ENCODE data around the gene HLA-DRB1.
"Not testable (repeated sequence)": the region's sequence is repeated elsewhere in the genome, so short reads cannot be mapped to it uniquely, and the experiment has no call there.

Gene HLA-DRB1

DNA sequence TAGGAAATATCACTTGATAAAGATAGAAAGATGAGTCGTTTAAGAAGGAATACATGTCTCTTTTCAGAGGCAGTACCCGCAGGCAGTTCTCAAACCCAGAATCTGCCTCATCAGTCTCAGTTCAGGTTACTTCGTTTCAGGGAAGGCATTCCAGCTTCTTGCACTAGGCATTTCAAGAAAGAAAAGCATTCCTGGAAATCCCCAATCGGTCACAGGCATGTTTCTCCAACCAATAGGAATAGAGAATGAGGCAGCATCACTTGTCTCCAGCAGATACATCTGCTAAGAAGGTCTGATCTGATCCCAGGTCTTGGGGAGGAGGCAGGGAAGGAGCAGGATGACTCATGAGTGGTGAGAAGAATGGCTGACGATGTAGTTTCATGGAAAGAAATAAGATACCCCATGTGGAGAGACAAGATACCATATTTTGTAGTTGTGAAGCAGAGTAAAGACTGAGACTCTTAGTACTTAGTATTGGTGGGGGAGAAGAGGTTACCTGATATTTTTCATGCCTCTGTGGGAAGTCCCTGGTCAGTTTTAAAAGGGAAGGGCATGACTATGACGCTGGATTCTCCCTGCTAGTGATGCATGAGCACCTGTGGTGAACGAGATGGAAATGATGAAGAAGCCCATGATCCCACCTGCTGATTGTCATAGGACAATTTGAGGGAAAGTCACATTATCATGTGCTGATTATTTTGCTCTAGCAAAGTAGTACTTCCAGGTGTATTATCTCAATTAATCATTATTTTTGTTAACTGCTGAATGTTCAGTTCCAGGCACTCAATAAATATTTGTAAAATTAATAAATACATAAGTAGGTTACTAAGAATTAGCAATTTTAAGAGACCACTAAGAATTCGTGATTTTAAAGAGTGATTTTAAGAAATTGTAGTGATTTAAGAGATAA is 20.3 kb upstream of the HLA-DRB1 start:
- DNase-seq (ENCODE audit: low read depth in 2 of 2): peak in 1 of 2 donors; percentile 8

DNA sequence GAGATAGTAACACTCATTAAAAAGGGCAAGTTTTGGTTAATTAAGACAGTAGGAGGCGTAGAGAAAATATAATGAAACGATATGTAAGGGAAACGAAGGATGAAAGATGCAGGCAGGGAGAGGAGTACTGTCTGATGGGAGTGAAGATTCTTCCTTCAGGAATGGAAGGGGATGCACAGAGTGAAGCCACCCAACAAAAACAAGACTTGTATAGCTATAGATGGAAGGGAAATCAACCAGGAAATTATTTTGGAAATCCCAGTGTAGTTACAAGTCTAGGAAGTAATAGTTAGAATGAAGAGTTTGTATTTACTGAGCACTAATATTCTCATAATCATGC is 19.7 kb upstream of the HLA-DRB1 start:
- no peak for DNase-seq (ENCODE audit: low read depth in 2 of 2)

DNA sequence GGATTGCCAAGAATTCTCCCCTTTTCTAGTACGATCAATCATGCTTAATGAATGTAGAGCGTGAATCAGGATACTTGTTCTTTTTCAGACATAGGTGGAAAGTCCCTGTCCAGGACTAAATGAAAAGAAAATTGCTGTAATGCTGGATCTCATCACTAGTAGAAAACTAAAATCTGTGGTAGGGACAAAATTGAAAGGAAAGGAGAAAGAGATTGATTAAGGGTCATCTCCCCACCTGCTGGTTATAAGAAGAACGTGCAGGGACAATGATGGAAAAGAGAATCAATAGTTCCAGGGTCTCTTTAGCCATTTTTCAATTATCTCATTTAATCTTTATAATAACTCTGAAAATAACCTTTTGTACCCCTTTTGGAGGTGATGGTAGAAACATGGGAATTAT is 18.7 kb upstream of the HLA-DRB1 start:
- DNase-seq (ENCODE audit: low read depth in 2 of 2): no peak

DNA sequence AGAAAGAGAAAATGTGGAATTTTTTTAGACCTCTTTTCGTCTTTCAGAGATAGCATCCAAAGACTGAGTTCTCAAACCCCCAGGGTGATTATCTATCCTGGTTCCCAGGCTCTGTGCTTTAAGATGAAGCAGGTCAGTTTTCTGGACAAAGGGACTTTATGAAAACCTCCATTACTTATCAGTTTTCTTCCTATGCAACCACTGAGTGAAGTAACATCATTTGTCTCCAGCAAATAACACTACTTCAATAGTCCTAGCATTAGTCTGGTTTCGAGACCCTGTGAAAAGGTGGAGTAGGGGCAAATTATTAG is 18.3 kb upstream of the HLA-DRB1 start:
- no peak for DNase-seq (ENCODE audit: low read depth in 2 of 2)

DNA sequence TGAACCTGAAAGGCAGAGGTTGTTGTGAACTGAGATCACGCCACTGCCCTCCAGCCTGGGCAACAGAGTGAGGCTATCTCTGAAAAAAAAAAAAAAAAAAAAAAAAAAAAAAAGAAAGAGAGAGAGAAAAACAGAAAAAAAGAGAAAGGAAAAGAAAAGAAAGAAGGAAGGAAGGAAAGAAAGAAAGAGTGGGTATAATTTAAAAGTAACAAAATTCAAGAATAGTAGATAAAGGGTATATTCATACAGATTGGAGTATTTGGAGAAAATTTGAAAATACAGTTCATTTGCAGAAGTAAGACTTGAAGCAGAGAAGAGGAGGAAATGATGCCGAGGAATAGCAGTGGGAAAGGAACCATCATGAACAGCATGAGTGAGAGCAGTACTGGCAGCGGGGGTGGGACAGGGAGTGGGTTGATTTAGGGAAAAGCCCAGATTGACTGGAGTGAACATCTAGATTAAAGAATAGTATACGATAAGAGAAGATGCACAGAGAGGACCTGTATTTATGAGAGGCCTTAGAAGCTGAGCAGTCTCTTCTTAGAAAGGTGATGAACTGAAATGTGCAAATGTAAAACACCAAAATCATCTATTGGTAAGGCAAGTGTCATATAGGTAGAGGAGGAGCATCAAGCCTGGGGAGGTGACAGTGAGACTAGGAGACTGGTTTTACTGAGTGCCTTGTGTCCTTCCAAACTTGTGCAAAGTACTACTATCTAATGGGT is 17.8 kb upstream of the HLA-DRB1 start:
- DNase-seq (ENCODE audit: low read depth in 2 of 2): no peak

DNA sequence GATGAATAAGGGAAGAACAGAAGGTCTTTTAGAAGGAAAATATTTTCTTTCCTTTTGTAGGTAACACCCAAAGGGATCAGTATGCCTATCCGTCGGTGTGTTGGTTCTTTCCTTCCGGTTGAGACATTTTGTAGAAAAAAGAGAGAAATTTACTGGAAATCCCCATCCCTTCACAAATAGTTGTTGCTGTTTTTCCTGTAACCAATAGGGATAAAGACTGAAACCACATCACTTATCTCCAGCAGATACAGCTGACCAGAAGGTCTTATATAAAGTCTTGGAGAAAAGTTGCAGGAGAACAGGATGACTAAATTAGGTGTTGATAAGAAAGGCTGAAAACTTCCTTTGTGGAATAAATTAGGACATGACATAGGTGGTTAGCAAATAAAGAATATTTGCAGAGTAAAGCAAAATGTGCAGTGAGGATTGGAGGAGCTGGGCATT is 14.8 kb upstream of the HLA-DRB1 start:
- DNase-seq (ENCODE audit: low read depth in 2 of 2): no peak

DNA sequence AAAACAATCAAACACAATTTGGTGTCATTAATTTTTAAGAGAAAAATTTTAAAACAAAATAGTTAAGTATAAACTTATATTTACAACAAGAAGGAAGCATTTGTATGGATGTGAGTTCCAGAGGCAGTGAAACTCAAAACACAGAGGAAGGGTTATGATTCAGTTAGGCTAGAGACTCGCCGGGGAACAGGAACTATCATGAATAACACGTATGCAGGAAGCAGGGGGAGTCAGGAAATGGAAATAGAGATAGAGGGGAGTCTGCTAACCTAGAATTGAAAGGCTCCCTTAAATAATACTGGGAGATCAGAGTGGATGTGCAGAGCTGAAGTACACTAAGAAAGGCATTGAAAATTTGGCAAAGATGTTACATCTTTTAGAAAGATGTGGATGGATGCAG is 14.2 kb upstream of the HLA-DRB1 start:
- no peak for DNase-seq (ENCODE audit: low read depth in 2 of 2)

DNA sequence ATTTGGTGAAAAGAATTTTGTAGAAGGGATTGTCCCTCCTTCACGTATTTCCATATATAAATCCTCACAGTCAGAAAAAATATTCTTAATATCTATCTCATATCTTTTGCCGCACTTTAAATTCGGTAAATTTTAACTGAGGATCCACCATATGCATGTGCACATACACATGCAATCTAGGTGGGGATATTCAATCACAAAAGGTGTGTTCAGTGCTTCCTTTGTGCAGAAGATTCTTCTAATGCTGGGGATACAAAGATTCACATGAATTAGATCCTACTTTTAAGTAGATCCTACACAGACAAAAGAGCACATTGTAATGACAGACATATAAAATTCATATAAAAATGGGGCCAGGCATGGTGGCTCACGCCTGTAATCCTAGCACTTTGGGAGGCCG is 13.6 kb upstream of the HLA-DRB1 start:
- DNase-seq (ENCODE audit: low read depth in 2 of 2): no peak

DNA sequence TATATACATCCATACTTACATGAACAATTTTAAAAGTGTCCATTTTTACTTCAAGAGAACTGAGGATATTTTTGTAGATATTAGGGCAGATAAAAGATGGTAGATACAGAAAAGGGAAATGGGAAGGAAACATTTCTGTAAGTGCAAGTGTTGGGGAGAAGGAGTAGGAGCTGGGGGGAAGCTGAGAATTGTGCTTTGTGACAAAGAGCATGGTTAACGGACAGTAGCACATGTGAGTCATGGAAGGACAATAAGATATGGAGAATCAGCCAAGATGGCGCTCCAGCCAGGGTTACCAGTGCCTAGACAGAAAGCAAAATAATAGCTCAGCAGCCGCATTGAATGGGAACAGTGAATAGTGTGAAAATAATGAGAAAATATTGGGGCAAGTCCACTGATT is 12.7 kb upstream of the HLA-DRB1 start:
- no peak for DNase-seq (ENCODE audit: low read depth in 2 of 2)

DNA sequence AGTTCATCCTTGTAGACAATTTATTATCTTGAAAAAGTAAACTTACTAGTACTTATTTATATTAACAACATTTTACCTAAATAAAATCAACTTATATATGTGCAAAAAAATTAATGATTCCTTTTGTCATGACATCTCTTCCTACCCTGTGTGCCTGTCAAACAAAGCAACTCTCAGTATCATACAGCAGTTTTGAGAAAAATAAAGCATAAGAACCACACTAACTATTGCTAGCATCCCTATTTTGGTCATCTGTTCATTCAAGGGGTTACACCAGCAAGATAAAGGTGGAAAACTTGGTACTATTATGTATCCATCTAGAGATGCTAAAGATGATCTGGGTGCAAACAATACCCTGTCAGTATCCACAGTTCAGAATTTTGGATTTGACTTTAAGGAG is 7.4 kb upstream of the HLA-DRB1 start:
- no peak for DNase-seq (ENCODE audit: low read depth in 2 of 2)

DNA sequence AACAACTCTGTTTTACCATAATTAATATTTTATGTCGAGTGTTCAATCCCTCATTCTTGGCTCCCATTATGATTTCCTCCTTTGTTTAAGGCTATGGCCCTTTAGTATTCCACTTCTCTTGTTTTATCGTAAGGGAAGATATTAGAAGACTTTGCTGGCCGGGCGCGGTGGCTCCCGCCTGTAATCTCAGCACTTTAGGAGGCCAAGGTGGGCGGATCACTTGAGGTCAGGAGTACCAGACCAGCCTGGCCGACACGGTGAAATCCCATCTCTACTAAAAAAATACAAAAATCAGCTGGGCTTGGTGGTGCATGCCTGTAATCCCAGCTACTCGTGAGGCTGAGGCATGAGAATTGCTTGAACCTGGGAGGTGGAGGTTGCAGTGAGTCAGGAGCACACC is 1.1 kb upstream of the HLA-DRB1 start:
- not testable (repeated sequence) for DNase-seq (ENCODE audit: low read depth in 2 of 2)

DNA sequence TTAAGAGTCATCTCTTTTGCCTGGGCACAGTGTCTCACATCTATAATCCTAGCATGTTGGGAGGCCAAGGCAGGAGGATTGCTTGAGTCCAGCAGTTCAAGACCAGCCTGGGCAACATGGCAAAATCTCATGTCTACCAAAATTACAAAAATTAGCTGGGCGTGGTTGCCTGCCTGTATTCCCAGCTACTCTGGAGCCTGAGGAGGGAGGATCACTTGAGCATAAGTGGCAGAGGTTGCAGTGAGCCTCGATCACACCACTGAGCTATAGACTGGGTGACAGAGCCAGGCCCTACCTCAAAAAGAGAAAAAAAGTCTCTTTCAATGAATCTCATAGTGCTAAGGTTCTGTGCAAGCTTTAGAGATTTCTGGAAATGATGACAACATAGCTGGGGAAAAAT is 1.5 kb downstream of the HLA-DRB1 start:
- DNase-seq (ENCODE audit: low read depth in 2 of 2): no peak

DNA sequence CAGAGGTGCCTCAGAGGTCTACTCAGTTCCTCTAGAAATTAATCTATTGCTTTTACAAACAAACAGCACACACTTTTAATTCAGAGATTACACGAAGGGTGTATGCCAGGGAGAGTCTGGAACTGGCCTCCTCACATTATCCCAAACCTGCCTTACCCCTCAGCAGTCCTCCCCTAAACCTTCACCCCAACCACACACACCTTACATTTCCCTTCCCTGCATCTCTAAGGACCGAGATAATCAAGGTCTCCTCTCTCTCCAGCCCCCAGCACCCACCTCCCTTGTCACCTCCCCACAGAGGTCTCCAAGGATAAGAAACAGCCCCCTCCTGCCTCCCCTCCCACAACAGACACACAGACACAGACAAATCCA is 6.1 kb downstream of the HLA-DRB1 start:
- DNase-seq (ENCODE audit: low read depth in 2 of 2): no peak

DNA sequence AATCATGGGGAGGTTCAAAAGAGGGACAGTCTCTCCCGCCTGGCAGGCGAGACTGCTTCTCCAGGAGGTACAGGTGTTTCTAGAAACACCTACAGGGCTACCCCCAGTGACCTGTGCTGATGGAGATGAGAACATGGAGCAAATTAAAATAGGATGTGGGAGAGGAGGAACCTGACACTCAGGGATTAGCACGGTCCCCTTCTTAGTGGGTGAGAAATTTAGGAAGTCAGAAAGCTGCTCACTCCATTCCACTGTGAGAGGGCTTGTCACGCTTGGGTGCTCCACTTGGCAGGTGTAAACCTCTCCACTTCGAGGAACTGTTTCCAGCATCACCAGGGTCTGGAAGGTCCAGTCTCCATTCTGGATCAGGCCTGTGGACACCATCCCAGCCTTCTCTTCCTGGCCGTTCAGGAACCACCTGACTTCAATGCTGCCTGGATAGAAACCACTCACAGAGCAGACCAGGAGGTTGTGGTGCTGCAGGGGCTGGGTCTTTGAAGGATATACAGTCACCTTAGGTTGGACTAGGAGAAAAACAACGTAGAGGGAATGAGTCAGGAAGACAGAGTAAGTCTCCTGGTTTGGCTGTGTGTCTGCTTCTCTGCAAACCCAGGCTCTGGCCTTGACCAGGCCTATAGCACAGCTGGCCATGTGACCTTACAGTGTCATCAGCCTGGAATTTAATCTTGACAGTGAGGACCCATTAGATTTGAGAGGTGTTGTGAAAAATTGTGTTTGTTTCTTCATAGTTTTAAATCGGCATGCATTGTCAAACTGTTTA is 8.1 kb downstream of the HLA-DRB1 start:
- no peak for DNase-seq (ENCODE audit: low read depth in 2 of 2)

DNA sequence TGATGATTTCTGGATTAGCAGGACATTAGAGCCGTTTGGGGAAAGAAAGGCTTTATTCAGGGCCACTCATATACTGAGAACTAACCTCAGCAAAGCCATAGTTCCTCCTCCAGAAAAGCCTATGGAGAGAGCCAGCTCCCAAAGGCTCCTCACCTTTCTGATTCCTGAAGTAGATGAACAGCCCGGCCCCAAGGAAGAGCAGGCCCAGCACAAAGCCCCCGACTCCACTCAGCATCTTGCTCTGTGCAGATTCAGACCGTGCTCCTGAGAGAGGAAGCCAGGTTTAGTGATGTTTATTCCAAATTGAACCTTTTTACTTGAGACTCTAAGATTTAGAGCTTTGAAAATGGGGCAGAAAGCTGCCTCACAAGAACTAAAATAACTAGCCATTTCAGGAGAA is 9.1 kb downstream of the HLA-DRB1 start:
- DNase-seq (ENCODE audit: low read depth in 2 of 2): no peak

DNA sequence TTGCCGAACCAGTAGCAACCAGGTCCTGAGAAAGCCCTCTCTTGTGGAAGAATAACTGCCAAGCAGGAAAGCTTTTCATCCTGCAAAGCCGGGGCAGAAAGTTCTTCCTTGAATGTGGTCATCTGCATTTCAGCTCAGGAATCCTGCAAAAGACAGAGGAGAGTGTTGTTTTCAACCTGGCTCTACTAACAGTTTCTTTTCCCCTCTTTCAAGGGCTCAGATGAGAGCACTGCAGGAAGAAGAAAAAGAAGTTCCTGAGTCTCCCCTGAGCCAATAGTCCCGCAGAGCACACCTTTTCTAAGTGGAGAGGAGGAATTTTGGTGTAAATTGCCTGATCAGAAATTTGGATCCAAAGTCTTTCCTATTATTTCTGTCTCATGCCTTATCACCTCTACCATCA is 10.7 kb downstream of the HLA-DRB1 start:
- no peak for DNase-seq (ENCODE audit: low read depth in 2 of 2)

DNA sequence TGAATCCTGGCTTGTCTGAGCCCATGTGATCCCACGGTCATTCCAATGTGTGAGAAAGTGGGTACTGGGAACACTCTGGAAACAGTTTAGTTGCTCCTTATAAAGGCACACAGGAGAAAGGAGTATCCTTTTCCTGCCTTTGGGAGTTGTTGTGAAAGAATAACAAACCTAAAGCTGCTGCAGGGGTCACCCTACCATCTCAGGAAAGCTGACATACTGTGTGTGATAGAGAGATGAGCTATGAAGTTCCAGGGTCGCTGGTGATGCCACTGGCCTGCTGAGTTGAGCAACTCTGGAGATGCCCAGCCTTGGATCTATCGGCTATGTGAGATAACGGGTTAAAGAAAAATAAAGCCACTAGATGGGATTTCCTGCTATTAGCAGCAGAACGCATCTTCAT is 12.2 kb downstream of the HLA-DRB1 start:
- DNase-seq (ENCODE audit: low read depth in 2 of 2): not testable (repeated sequence)

DNA sequence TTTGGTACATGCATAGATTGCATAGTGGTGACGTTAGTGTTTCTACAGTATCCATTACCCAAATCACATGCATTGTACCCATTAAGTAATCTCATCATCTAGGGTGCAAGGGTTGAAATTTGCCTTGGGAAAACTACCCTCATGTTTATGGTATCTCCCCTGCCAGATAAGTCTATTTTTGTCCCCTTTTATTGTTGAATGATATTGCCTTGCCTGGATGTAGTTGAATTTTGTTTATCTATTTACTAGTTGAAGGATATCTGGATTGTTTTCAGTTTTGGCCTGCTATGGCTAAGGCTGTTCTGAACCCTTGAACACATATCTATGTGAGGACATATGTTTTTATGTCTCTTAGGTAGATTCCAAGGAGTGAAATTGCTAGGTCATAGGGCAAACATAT is 13.4 kb downstream of the HLA-DRB1 start:
- no peak for DNase-seq (ENCODE audit: low read depth in 2 of 2)

DNA sequence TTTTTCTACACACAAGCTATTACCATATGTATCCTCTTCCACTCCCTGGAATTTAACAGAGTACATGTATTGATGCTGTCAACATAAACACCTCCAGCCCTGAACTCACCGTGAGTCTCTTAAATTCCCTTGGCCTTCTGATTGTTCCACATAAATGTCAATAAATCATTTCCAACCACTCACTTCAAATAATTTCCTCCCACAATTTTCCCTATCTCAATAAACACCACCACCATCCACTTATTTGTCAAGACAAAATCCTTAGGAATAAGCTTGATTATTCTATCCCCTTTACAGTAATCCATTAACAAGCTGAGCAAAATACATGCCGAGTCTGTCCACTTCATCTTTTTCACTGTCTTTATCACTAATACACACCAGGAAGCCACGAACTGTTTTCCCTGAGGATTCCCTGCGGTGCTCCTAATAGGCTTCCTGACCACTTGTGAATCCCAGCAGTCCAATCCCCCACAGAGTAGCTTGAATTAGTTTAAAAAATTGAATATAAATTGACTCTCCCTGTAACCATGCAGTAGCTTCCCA is 19.2 kb downstream of the HLA-DRB1 start:
- no peak for DNase-seq (ENCODE audit: low read depth in 2 of 2)

DNA sequence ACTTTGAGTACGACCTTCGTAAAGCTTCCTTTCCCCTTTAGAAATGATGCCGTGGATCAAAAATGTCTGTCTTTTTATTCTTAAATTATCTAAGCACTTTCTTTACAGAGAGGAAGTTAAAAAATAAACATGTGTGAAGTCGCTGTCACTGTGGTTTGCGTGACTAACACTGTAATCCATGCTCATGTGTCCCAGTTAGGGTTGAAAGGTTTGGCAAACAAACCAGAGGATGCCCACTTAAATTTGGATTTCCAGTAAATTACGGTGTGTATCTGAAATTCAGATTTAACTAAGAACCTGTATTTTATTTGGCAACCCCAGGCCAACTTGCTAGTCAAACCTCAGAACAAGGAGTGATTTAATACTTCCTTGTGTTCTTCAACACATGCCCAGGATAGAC is 21.1 kb downstream of the HLA-DRB1 start:
- DNase-seq (ENCODE audit: low read depth in 2 of 2): no peak

DNA sequence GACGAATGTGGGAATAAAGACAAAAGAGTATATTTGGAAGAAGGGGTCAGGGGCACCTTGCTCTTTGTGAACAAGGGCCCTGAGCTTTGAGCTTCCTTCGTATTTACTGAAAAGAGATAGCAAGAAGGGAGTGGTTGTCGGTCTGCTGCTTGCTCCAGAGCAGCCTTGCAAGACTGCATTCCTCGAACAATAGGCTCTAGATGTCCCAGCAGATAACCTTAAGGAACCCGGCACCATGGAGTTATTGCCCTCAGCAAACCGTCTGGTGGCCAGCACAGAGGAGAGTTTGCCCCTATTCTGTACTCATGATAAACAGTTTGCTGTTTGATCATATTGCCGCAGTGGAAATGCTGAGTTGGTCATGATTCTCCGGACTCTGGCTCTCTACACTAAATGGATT is 22.7 kb downstream of the HLA-DRB1 start:
- DNase-seq (ENCODE audit: low read depth in 2 of 2): no peak

DNA sequence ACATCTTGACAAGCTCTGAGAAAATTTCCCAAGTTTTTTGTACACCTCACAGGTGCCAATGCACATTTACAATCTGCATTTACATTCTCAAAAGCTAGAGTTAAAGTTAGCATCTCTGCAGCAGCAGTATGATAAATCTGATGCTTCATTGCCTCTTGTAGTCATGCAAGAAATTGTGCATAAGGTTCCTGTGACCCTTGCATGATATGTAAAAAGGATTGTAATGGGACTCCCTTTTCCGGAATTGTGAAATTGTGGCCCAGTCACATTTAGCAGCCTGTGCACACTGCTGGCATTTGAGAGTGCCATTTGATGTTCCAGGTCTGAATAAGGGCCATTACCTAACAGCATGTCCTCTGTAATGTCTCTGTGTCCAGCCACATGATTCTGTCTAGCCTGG is 24.1 kb downstream of the HLA-DRB1 start:
- DNase-seq (ENCODE audit: low read depth in 2 of 2): no peak
